ENCODE results near the gene SESN1.
"Not testable (repeated sequence)": the region's sequence is repeated elsewhere in the genome, so short reads cannot be mapped to it uniquely, and the experiment has no call there.

SESN1 gene

GRCh38 chr6:109006818-109007217, 87.8 kb downstream of the SESN1 start:
- DNase-seq (ENCODE audit: insufficient read length, low spot score) (no peak), FAIRE-seq (no peak)

DNA sequence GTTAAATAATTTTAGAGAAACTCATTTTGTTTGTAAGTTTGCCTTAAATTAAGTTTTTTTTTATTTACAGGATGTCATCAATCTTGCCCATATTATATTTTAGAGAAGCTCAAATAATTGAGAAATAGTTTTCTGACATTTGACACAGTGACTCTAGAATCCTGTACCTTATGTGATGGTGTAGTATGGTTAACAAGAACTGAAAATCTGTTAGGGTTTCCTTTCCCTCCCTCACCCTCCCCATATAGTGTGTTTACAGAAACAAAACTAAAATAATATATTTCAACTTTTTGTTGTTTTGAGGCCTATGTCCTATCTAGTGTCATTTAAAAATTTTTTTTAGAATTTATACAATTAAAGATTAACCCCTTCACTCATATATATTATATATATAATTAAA, 91.8 kb downstream of the SESN1 start:
- FAIRE-seq: no peak

GRCh38 chr6:109002051-109002697, 92.5 kb downstream of the SESN1 start:
- no peak for DNase-seq (ENCODE audit: insufficient read length, low spot score)
- no peak for FAIRE-seq

More for the DNA sequence above, 91.8 kb downstream of the SESN1 start:
- no peak for DNase-seq (ENCODE audit: insufficient read length, low spot score)

DNA sequence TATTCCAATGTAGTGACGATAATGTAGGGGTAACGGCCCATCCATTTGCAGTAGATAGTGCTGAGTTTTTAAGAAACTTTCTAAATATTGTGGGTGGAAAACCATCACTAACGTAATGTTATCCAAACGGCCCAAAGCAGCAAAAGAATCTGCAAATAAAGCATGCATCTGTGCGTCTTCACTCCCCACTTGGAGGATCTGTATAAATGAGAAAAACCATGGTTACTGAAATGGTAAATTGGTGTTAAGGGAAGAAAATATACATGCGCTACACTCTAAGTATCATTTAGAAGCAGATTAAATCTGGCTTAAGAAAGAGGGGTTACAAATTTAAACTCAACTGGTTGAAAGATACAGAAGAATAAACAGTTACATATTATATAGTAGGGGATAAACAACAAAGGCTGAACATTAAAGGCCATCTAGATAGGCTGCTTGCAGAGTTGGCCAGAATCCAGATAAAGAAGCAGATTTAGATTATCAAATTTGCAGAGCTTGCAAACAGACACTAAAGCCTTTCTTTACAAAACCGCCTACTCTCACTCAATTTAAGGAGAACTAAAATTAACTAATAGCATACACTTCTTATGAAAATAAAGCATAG, 93.3 kb downstream of the SESN1 start:
- FAIRE-seq: no peak
- no peak for DNase-seq (ENCODE audit: insufficient read length, low spot score)

GRCh38 chr6:109000289-109000688, 94.4 kb downstream of the SESN1 start:
- FAIRE-seq (no peak), DNase-seq (ENCODE audit: insufficient read length, low spot score) (no peak)

DNA sequence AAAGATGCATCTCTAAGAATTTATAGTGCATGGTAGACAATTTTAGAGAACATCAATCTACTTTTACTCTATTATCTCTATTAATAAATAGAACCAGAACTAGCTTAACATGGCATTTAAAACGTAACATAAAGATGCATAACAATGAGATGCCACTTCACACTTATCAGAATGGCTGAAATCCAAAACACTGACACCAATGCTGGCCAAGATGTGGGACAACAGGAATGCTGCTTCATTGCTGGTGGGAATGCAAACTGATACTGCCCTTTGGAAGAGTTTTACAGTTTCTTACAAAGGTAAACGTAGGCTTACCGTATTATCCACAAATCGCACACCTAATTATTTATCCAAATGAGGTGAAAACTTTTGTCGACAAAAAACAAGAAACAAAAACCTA, 95.2 kb downstream of the SESN1 start:
- DNase-seq (ENCODE audit: insufficient read length, low spot score) (no peak), FAIRE-seq (no peak)

- no peak for DNase-seq (ENCODE audit: insufficient read length, low spot score)
- no peak for FAIRE-seq
These were observed 96.2 kb downstream of the SESN1 start for GRCh38 chr6:108998485-108998884.

GRCh38 chr6:108996208-108996607, 98.4 kb downstream of the SESN1 start:
- FAIRE-seq: no peak
- DNase-seq (ENCODE audit: insufficient read length, low spot score): no peak

GRCh38 chr6:108995296-108995695, 99.3 kb downstream of the SESN1 start:
- DNase-seq (ENCODE audit: insufficient read length, low spot score) (no peak), FAIRE-seq (no peak)

- DNase-seq (ENCODE audit: insufficient read length, low spot score) (no peak), FAIRE-seq (no peak)
These were observed 100.8 kb downstream of the SESN1 start for GRCh38 chr6:108993876-108994275.

- no peak for FAIRE-seq
- DNase-seq (ENCODE audit: insufficient read length, low spot score): no peak
These were observed 104.9 kb downstream of the SESN1 start for GRCh38 chr6:108989700-108990099.

DNA sequence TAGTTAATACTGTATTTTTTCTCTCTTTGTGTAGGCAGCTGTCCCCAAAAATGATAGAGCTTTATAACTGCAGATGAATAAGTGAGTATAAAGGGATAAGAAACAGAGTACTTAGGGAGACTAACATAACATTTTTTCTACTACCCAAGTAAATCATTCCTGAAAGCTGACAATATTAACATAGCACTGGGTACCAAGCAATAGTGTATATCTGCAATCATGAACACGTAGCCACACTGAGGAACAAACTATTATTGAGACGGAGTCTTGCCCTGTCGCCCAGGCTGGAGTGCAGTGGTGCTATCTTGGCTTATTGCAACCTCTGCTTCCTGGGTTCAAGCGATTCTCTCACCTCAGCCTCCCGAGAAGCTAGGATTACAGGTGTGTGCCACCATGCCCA, 105.9 kb downstream of the SESN1 start:
- no peak for FAIRE-seq
- no peak for DNase-seq (ENCODE audit: insufficient read length, low spot score)

DNA sequence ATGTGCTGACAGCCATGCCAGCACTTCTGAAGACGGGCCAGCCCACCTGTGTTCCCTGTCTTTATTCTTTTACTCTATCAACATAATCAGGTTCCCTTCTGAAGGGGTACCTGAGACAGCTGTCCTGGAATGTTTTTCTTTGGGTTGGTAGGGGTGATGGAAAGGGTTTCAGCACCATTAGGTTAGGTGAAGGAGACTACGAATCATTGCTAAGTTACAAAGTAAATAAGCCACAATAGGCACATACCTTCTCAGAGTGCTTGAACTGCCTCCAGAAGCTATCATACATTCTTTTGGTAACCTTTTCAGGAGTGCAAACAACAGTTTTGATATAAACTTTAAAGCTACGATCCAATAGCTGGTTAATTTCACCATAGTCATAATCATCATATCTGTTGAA, 106.3 kb downstream of the SESN1 start:
- no peak for DNase-seq (ENCODE audit: insufficient read length, low spot score)
- no peak for FAIRE-seq

DNA sequence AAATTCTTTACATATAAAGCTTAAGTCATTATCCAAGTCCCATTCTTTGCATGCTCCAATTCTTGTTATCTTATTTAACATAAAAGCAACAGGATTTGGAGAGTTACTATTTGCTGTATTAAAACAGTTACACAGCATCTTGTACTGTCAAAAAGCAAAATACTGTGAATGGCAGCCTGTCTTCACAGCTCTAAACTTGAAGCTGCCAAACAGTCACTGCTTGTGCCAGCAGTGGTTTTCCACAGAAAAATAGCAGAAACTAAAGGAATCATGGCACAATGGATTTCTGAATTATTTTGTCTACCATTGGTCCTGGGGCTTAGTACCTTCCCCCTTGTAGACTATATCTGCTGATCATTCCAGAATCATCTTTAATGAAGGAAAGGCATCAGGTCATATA, 107.5 kb downstream of the SESN1 start:
- FAIRE-seq: no peak
- DNase-seq (ENCODE audit: insufficient read length, low spot score): no peak

- FAIRE-seq (no peak), DNase-seq (ENCODE audit: insufficient read length, low spot score) (no peak)
These were observed 109.3 kb downstream of the SESN1 start for GRCh38 chr6:108985301-108985700.

GRCh38 chr6:108983151-108983550, 111.5 kb downstream of the SESN1 start:
- DNase-seq (ENCODE audit: insufficient read length, low spot score): no peak
- no peak for FAIRE-seq

GRCh38 chr6:108982154-108983113, 112.2 kb downstream of the SESN1 start:
- FAIRE-seq (no peak), DNase-seq (ENCODE audit: insufficient read length, low spot score) (no peak)

GRCh38 chr6:108978638-108979037, 116.0 kb downstream of the SESN1 start:
- FAIRE-seq; DNase-seq (ENCODE audit: insufficient read length, low spot score): not testable (repeated sequence)

- FAIRE-seq: no peak
- no peak for DNase-seq (ENCODE audit: insufficient read length, low spot score)
These were observed 120.4 kb downstream of the SESN1 start for GRCh38 chr6:108974201-108974600.

GRCh38 chr6:108969776-108970175, 124.9 kb downstream of the SESN1 start:
- FAIRE-seq: no peak
- DNase-seq (ENCODE audit: insufficient read length, low spot score): no peak

Measured in GM19239 (cell line).